GM12892 (cell line): ENCODE measurements around the gene KDM6A.

Experiments used
- POLR2A ChIP-seq: IDR thresholded peaks from 2 replicates; pipeline ENCODE4 v1.6.1; 2011; ENCODE audit warnings: low read depth, low read length, control low read depth
- POLR2AphosphoS5 ChIP-seq: IDR thresholded peaks from 2 replicates; pipeline ENCODE4 v1.6.1; 2011; ENCODE audit warnings: low read depth, low read length, control low read depth

DNA sequence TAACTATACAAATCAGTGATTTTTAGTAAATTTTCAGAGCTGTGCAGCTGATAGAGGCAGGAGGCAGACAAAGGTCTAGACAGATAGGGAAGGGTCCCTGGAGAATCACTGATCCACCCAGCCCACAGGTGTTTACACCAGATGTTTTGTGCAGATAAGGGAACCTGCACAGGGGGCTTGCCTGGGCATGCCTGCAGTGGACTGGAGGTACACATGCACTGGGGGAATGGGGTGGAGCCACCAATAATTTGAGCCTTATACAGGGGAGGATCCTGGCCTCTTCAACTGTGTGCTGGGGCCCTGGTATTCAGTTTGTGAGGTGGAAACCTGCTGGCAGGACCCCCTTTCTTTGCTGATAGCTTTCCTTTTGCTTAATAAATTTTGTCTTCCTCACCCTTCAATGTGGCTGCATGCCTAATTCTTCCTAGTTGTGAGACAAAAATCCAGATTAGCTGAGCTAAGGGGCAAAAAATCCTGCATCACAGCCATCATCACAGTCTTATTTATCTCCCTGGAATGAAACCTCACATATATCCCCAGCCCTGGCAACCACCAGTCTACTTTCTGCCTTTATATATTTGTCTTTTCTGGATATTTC is 102.8 kb downstream of the KDM6A start:
- TF ChIP-seq POLR2A (no peak), POLR2AphosphoS5 (no peak)
